WTC11 (cell line): ENCODE results near the gene TRAF3IP3. TPM values are rescaled to one million over a fixed set of nuclear protein-coding genes. Genes with fewer than 3 reads are reported as not detected.

ENCODE experiments used
- ATAC-seq: fragments of 200-7000 bp; cut with Tn5 transposase; 2 replicates; pipeline ENCODE4 v1.10.0; 2021; ENCODE audit warnings: mild to moderate bottlenecking, moderate library complexity
- CTCF ChIA-PET: fragments of 300-600 bp; sonication (Branson Sonifier 250); formaldehyde crosslinking; loops from one replicate; lab custom pipeline; 2021; ENCODE audit warnings: antibody characterized with exemption; lab: Charles Lee
- POLR2A ChIA-PET: fragments of 350-600 bp; sonication (Branson Sonifier 250); formaldehyde crosslinking; loops from one replicate; lab custom pipeline; 2021; ENCODE audit warnings: antibody characterized with exemption; lab: Charles Lee
- DNase-seq: peaks from one replicate; pipeline ENCODE4 v3.0.0; 2021; ENCODE audit warnings: low spot score
- H3K27ac Mint-ChIP-seq: 2 replicates; pipeline ENCODE4 v1.8.0; 2021; ENCODE audit warnings: mixed read lengths
- H3K27me3 Mint-ChIP-seq: 2 replicates; pipeline ENCODE4 v1.8.0; 2021; ENCODE audit warnings: low read depth, mild to moderate bottlenecking, moderate library complexity, mixed read lengths
- H3K36me3 Mint-ChIP-seq: 2 replicates; pipeline ENCODE4 v1.8.0; 2021; ENCODE audit warnings: mixed read lengths
- H3K4me1 Mint-ChIP-seq: 2 replicates; pipeline ENCODE4 v1.8.0; 2022; ENCODE audit warnings: mixed read lengths
- H3K4me3 Mint-ChIP-seq: 2 replicates; pipeline ENCODE4 v1.8.0; 2021; ENCODE audit warnings: mild to moderate bottlenecking, moderate library complexity, mixed read lengths
- H3K9me3 Mint-ChIP-seq: 2 replicates; pipeline ENCODE4 v1.8.0; 2021; ENCODE audit warnings: mixed read lengths
- CREM ChIP-seq: sonication (generic); formaldehyde crosslinking; IDR thresholded peaks from 2 replicates; pipeline ENCODE4 v1.8.1; 2022; ENCODE audit warnings: mild to moderate bottlenecking, missing genetic modification reagents, moderate library complexity
- FOXP1 ChIP-seq: sonication (generic); formaldehyde crosslinking; IDR thresholded peaks from 2 replicates; pipeline ENCODE4 v1.8.0; 2022; ENCODE audit warnings: missing genetic modification reagents, mild to moderate bottlenecking, moderate library complexity, borderline replicate concordance
- HMGA2 ChIP-seq: fragments of 250-450 bp; sonication (Bioruptor Pico); IDR thresholded peaks from 2 replicates; pipeline ENCODE4 v1.4.0; 2021; ENCODE audit warnings: mild to moderate bottlenecking, moderate library complexity
- IRF2 ChIP-seq: sonication (generic); formaldehyde crosslinking; IDR thresholded peaks from 2 replicates; pipeline ENCODE4 v1.8.0; 2022; ENCODE audit warnings: low read depth, missing genetic modification reagents, borderline replicate concordance
- NR1H2 ChIP-seq: sonication (generic); formaldehyde crosslinking; IDR thresholded peaks from 2 replicates; pipeline ENCODE4 v1.9.0; 2021; ENCODE audit warnings: mild to moderate bottlenecking, moderate library complexity, missing genetic modification reagents
- PRRX2 ChIP-seq: fragments of 250-450 bp; sonication (Bioruptor Pico); IDR thresholded peaks from 2 replicates; pipeline ENCODE4 v1.8.0; 2021; ENCODE audit warnings: mild to moderate bottlenecking
- SMAD3 ChIP-seq: sonication (generic); formaldehyde crosslinking; IDR thresholded peaks from 2 replicates; pipeline ENCODE4 v1.8.0; 2022; ENCODE audit warnings: missing genetic modification reagents, mild to moderate bottlenecking, borderline replicate concordance
- TCF7 ChIP-seq: sonication (generic); formaldehyde crosslinking; IDR thresholded peaks from 2 replicates; pipeline ENCODE4 v1.8.0; 2022; ENCODE audit warnings: mild to moderate bottlenecking, low read depth, missing genetic modification reagents, moderate library complexity
- USF2 ChIP-seq: sonication (generic); formaldehyde crosslinking; IDR thresholded peaks from 2 replicates; pipeline ENCODE4 v1.8.1; 2023; ENCODE audit warnings: mild to moderate bottlenecking, missing genetic modification reagents, moderate library complexity
- ZNF317 ChIP-seq: sonication (generic); formaldehyde crosslinking; IDR thresholded peaks from 2 replicates; pipeline ENCODE4 v1.8.1; 2023; ENCODE audit warnings: low read depth, mild to moderate bottlenecking, moderate library complexity, missing genetic modification reagents, borderline replicate concordance
- ZNF423 ChIP-seq: fragments of 250-450 bp; sonication (Bioruptor Pico); IDR thresholded peaks from 2 replicates; pipeline ENCODE4 v2.1.2; 2022; ENCODE audit warnings: mild to moderate bottlenecking, moderate library complexity
- ZNF532 ChIP-seq: fragments of 250-450 bp; sonication (Bioruptor Pico); IDR thresholded peaks from 2 replicates; pipeline ENCODE4 v1.9.0; 2021; ENCODE audit warnings: mild to moderate bottlenecking, borderline replicate concordance
- total RNA-seq: library from RNA; stranded (reverse); gene quantifications from 3 replicates; pipeline ENCODE4 v1.2.3, GENCODE V29; 2021
- TF ChIP-seq, protein P1 (sequence below): sonication (generic); formaldehyde crosslinking; IDR thresholded peaks from 2 replicates; pipeline ENCODE4 v1.8.1; 2023; ENCODE audit warnings: mild to moderate bottlenecking, moderate library complexity, missing genetic modification reagents
- TF ChIP-seq, protein P2 (sequence below): fragments of 250-450 bp; sonication (Bioruptor Pico); conservative IDR thresholded peaks from 2 replicates; pipeline ENCODE4 v1.9.0; 2021; ENCODE audit warnings: mild to moderate bottlenecking
- TF ChIP-seq, protein P3 (sequence below): fragments of 250-450 bp; sonication (Bioruptor Pico); IDR thresholded peaks from 2 replicates; pipeline ENCODE4 v1.8.0; 2021; ENCODE audit warnings: mild to moderate bottlenecking
- TF ChIP-seq, protein P4 (sequence below): fragments of 250-450 bp; sonication (Bioruptor Pico); IDR thresholded peaks from 2 replicates; pipeline ENCODE4 v1.9.0; 2021; ENCODE audit warnings: moderate library complexity, mild to moderate bottlenecking, inconsistent platforms, borderline replicate concordance
- TF ChIP-seq, protein P5 (sequence below): sonication (generic); formaldehyde crosslinking; IDR thresholded peaks from 2 replicates; pipeline ENCODE4 v1.8.0; 2023; ENCODE audit warnings: mild to moderate bottlenecking, missing genetic modification reagents

TRAF3IP3 gene
- total RNA-seq, 1 experiment from 2014 or later = 0.74 TPM

- H3K27me3 Mint-ChIP-seq = peaks cover 3% of the 10 kb centered on the region
- H3K9me3 Mint-ChIP-seq = no peaks in the 10 kb centered on the region
- H3K4me1 Mint-ChIP-seq = peaks cover 17% of the 10 kb centered on the region
- H3K27ac Mint-ChIP-seq = no peak overlapping the region
- no peaks in the 10 kb centered on the region for H3K36me3 Mint-ChIP-seq
- POLR2A ChIA-PET = interaction anchor here (0.7 kb wide), 1 partner anchor 347 kb away, joined by 3 read pairs; no protein-coding TSS in a partner anchor
- TF ChIP-seq TCF7 (CRISPR knock-in tag) (no peak), ZNF317 (CRISPR knock-in tag) (no peak), ZNF532 (CRISPR knock-in tag) (no peak), CREM (CRISPR knock-in tag) (no peak), HMGA2 (no peak), IRF2 (CRISPR knock-in tag) (no peak), PRRX2 (CRISPR knock-in tag) (no peak), USF2 (CRISPR knock-in tag) (no peak), FOXP1 (CRISPR knock-in tag) (no peak)
- TF ChIP-seq, protein P1, sequence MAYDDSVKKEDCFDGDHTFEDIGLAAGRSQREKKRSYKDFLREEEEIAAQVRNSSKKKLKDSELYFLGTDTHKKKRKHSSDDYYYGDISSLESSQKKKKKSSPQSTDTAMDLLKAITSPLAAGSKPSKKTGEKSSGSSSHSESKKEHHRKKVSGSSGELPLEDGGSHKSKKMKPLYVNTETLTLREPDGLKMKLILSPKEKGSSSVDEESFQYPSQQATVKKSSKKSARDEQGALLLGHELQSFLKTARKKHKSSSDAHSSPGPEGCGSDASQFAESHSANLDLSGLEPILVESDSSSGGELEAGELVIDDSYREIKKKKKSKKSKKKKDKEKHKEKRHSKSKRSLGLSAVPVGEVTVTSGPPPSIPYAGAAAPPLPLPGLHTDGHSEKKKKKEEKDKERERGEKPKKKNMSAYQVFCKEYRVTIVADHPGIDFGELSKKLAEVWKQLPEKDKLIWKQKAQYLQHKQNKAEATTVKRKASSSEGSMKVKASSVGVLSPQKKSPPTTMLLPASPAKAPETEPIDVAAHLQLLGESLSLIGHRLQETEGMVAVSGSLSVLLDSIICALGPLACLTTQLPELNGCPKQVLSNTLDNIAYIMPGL (CRISPR knock-in tag) = no peak
- TF ChIP-seq, protein P2, sequence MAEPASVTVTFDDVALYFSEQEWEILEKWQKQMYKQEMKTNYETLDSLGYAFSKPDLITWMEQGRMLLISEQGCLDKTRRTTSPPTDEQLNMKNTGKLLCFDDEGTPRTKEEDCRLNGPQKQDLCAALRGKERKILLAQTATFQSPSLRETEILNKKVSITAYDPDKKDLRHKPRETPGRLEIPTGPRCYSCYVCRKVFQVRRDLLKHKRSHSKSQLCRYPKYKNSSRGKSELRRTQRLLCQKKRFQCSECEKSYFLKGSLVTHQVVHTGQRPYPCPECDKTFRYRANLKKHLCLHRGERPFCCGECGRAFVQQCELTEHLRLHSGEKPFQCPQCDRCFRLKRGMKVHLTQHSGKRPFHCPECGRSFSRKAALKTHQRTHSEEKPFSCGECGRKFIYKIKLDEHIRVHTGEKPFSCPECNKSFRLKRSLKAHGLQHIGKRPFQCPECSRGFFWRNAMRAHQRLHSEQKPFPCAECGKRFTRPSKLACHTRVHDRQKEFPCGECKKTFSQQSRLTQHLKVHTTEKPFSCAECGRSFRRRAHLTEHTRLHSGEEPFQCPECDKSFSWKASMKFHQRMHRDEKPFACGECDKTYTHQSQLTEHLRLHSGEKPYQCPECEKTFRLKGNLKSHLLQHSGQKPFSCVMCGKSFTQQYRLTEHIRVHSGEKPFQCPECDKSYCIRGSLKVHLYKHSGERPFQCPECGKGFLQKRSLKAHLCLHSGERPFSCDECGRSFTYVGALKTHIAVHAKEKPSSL (CRISPR knock-in tag) = no peak
- TF ChIP-seq, protein P3, sequence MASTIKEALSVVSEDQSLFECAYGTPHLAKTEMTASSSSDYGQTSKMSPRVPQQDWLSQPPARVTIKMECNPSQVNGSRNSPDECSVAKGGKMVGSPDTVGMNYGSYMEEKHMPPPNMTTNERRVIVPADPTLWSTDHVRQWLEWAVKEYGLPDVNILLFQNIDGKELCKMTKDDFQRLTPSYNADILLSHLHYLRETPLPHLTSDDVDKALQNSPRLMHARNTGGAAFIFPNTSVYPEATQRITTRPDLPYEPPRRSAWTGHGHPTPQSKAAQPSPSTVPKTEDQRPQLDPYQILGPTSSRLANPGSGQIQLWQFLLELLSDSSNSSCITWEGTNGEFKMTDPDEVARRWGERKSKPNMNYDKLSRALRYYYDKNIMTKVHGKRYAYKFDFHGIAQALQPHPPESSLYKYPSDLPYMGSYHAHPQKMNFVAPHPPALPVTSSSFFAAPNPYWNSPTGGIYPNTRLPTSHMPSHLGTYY = no peak
- TF ChIP-seq, protein P4, sequence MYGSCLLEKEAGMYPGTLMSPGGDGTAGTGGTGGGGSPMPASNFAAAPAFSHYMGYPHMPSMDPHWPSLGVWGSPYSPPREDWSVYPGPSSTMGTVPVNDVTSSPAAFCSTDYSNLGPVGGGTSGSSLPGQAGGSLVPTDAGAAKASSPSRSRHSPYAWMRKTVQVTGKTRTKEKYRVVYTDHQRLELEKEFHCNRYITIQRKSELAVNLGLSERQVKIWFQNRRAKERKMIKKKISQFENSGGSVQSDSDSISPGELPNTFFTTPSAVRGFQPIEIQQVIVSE (CRISPR knock-in tag) = no peak
- TF ChIP-seq, all 79 proteins: peak for 0
- DNase-seq (no peak), ATAC-seq (no peak)
- CTCF ChIA-PET = no interaction called here
- H3K4me3 Mint-ChIP-seq = no peak overlapping the region
Measured at GRCh38 chr1:209809611-209810010, 53.8 kb downstream of the TRAF3IP3 start.

DNA sequence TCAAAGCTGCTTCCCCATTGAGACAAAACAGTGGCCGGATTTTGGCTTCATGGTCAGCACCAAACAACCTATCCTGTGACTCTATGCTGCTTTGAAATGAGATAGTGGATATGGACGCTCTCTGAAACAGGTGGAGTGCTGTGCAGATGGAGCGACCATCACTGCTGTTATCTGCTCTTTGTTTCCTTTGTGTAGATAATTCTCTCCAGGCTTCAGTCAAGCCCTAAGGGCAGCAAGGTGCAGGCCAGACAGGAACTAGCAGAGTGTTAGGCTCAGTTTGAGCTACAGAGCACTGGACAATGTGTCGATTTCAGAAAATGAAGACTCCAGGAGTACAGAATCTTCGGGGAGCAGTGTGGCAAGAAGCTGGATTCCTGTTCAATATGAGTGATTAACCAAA is 54.9 kb downstream of the TRAF3IP3 start:
- TF ChIP-seq, protein P5, sequence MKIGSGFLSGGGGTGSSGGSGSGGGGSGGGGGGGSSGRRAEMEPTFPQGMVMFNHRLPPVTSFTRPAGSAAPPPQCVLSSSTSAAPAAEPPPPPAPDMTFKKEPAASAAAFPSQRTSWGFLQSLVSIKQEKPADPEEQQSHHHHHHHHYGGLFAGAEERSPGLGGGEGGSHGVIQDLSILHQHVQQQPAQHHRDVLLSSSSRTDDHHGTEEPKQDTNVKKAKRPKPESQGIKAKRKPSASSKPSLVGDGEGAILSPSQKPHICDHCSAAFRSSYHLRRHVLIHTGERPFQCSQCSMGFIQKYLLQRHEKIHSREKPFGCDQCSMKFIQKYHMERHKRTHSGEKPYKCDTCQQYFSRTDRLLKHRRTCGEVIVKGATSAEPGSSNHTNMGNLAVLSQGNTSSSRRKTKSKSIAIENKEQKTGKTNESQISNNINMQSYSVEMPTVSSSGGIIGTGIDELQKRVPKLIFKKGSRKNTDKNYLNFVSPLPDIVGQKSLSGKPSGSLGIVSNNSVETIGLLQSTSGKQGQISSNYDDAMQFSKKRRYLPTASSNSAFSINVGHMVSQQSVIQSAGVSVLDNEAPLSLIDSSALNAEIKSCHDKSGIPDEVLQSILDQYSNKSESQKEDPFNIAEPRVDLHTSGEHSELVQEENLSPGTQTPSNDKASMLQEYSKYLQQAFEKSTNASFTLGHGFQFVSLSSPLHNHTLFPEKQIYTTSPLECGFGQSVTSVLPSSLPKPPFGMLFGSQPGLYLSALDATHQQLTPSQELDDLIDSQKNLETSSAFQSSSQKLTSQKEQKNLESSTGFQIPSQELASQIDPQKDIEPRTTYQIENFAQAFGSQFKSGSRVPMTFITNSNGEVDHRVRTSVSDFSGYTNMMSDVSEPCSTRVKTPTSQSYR = no peak
- TF ChIP-seq ZNF423 (CRISPR knock-in tag) = no peak
- no peak for TF ChIP-seq SMAD3 (CRISPR knock-in tag)
- no peak for TF ChIP-seq NR1H2 (CRISPR knock-in tag)
- TF ChIP-seq, protein P3 = no peak
- TF ChIP-seq FOXP1 (CRISPR knock-in tag) = no peak
- TF ChIP-seq, all 79 proteins: peak for 0
- Mint-ChIP-seq H3K9me3 (no peaks in the 10 kb centered on the region), H3K4me3 (no peak overlapping the region), H3K36me3 (no peaks in the 10 kb centered on the region), H3K27me3 (peaks cover 3% of the 10 kb centered on the region), H3K27ac (no peak overlapping the region), H3K4me1 (peaks cover 9% of the 10 kb centered on the region; the same call in 1 of the 2 replicates)
- CTCF ChIA-PET = interaction anchor here (0.9 to 1.3 kb wide), 4 partner anchors 12 to 564 kb away, joined by 3 read pairs; no protein-coding TSS in a partner anchor
- POLR2A ChIA-PET = no interaction called here
- no peak for ATAC-seq
- no peak for DNase-seq
